Measurements from ENCODE around the gene OR1L4.

The OR1L4 gene, protein sequence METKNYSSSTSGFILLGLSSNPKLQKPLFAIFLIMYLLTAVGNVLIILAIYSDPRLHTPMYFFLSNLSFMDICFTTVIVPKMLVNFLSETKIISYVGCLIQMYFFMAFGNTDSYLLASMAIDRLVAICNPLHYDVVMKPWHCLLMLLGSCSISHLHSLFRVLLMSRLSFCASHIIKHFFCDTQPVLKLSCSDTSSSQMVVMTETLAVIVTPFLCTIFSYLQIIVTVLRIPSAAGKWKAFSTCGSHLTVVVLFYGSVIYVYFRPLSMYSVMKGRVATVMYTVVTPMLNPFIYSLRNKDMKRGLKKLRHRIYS

DNA sequence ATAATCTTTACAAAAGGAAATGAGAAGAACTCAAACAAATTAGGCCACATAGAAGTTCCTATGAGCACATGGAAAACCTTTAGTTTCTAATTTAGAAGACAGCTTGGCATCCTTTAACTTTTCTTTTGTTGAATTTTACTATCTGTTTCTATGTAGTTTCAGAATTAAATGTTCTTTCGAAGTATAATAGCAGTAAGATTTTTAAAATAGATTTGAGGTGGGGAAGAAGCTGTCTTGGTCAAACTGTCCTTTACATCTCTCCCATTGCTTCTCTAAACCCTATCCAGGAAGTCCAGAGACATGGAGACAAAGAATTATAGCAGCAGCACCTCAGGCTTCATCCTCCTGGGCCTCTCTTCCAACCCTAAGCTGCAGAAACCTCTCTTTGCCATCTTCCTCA, at the start of gene OR1L4:
Gene OR1L4 (plus strand): TSS at position 301 of the 400 bp plus-strand sequence. CDS start 0 bp downstream, at position 301.
- DNase-seq, result no peak

DNA sequence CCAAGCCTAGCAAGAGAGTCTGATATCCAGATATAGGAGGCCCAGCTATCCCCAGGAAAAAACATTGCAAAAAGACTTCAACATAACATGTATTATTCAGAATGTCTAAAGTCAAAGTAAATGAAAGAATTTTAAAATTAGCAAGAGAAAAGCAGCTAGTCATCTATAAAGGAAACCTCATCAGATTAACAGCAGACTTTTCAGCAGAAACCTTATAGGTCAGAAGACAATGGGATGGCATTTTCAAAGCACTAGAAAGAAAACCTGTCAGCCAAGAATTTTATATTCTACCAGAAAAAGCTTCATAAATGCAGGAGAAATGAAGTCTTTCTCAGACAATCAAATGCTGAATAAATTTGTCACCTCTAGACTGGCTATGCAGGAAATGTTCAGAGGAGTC, 38.9 kb upstream of the OR1L4 start:
- DNase-seq, result no peak

DNA sequence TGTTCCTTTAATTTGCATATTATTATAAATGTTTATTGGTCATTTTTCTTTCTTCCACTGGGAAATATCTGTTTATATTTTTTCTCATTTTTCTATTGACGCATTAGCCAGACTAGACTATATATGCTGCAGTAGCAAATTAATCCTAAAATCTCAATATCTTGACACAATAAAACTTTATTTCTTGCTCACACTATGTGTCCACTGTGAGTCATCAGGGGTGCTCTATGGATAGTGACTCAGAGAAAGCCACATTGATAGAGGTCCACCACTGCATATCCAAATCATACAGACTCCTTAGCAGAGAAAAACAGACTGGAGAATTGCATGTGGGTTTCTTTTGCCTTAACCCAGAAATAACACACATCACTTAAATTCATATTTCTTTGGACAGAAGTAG, 28.1 kb upstream of the OR1L4 start:
- DNase-seq, result no peak

DNA sequence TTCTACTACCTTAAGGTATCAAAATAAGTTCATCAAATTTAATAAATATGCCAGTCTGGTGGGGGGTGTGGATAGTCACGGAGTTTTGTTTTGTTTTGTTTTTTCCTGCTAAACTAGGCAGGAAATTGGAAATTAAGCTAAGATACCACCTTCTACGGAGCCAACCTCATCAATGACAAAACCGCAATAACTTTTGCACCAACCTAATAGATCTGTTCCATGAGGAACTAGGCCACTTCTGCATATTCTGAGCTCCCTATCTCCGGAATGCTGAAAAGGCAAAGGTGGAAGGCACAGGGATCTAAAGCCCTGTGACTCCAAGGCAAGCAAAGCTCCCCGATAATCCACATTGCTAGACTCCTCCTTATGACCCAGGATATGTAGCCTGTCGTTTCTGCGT, 5.8 kb upstream of the OR1L4 start:
- DNase-seq, result no peak

DNA sequence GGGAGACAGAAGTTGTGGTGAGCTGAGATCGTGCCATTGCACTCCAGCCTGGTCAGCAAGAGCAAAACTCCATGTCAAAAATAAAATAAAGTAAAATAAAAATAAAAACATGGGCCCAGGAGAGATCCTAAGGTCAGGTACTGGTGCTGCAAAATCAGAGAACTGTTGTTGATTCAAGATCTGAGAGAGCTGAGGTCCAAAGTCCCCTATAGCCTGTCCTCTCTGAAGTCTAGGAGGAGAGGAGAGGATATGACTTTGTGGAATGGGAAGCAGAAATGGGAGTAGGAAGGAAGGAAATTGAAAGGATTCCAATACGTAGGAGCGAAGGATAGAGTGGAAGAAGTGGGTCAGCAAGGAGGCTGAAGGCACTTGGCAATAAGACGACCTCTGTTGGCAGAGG, 4.6 kb upstream of the OR1L4 start:
- DNase-seq, result no peak

DNA sequence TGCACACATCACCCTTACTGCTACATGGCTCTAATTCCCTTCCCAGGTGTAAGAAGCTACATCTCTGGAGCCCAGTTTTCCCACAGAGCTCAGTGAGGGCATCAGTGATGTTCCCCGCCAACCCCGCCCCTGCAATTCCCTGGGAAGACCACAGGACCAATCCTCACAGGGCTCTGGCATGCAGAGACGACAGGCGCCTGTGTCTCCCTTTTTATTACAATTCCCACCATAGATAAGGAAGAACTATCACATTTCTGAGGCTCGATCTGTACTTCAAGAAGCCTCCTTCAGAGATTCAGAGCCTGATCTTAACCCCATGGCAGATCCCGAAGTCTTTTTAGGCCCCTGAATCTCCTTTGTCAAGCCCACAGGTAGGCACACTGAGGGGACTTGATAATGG, 18.2 kb downstream of the OR1L4 start, which contains the start of gene OR1L6:
Gene OR1L6 (plus strand): TSS at position 301 of the 400 bp plus-strand sequence. CDS start 7,545 bp downstream, outside the sequence.
- no peak for DNase-seq

DNA sequence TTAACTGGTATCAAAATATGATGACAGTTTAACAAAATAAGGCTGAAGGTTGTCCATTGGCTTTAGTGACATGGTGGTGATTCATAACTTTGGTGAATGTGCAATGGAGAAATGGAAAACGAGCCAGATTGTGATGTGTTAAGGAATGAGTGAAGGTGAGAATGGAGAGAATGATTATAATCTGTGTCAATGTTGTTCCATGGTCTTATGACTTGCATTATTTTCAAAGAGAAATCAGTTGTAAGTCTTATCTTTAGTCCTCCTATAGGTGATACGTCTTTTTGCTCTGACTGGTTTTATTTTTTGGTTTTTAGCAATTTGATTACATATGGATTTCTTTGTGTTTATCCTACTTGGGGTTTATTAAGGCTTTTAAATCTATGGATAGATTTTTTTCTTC, 31.0 kb downstream of the OR1L4 start:
- DNase-seq, result no peak

DNA sequence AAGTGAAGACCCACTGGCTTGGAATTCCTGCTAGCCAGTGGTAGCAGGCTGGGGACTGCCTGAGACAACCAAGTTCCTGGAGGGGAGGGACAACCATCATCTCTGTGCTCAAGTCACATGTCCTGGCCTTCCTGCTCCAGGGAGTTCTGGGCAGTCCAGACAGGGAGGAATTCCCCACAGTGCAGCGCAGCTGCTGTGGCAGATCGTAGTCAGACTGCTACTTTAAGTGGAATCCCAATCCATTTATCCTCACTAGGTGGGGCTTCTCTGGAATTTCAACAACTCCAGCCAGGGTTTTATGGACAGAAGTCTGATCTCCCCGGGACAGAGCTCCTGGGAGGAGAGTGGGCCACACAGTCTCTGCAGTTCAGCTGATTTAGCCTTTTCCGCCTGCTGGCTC, 44.0 kb downstream of the OR1L4 start:
- no peak for DNase-seq

All from NCI-H2029 (cell line).